Activated CD8-positive, alpha-beta memory T cell treated with anti-CD3 and anti-CD28 coated beads, Interleukin-2, amount 50 U/mL, for 48 hours (primary cell): Measurements from ENCODE around the gene SCN9A.
"Not testable (repeated sequence)": the region's sequence is repeated elsewhere in the genome, so short reads cannot be mapped to it uniquely, and the experiment has no call there.

Experiments
- DNase-seq: peaks from one replicate; pipeline ENCODE4 v3.0.0-alpha.2; 2020

SCN9A gene

GRCh38 chr2:166332106-166332505 lies 43.6 kb downstream of the SCN9A start:
- DNase-seq: no peak

GRCh38 chr2:166331468-166331867 lies 44.3 kb downstream of the SCN9A start:
- DNase-seq: no peak

- no peak for DNase-seq
Measured at GRCh38 chr2:166329465-166329864, 46.3 kb downstream of the SCN9A start.

- DNase-seq: no peak
Measured at GRCh38 chr2:166328147-166328546, 47.6 kb downstream of the SCN9A start.

- DNase-seq: no peak
Measured at GRCh38 chr2:166321076-166321475, 54.7 kb downstream of the SCN9A start.

GRCh38 chr2:166314022-166314759 lies 61.6 kb downstream of the SCN9A start:
- no peak for DNase-seq

GRCh38 chr2:166312863-166313262 lies 62.9 kb downstream of the SCN9A start:
- not testable (repeated sequence) for DNase-seq

GRCh38 chr2:166307326-166307725 lies 68.4 kb downstream of the SCN9A start:
- DNase-seq: no peak

- DNase-seq: no peak
Measured at GRCh38 chr2:166304656-166305055, 71.1 kb downstream of the SCN9A start.

- no peak for DNase-seq
Measured at GRCh38 chr2:166302036-166302435, 73.7 kb downstream of the SCN9A start.

GRCh38 chr2:166297951-166298350 lies 77.8 kb downstream of the SCN9A start:
- DNase-seq: no peak

GRCh38 chr2:166293984-166294383 lies 81.8 kb downstream of the SCN9A start:
- DNase-seq: no peak

- no peak for DNase-seq
Measured at GRCh38 chr2:166285215-166285614, 90.5 kb downstream of the SCN9A start.

- no peak for DNase-seq
Measured at GRCh38 chr2:166284359-166284758, 91.4 kb downstream of the SCN9A start.

- DNase-seq: no peak
Measured at GRCh38 chr2:166282154-166282553, 93.6 kb downstream of the SCN9A start.

- DNase-seq: no peak
Measured at GRCh38 chr2:166278856-166279255, 96.9 kb downstream of the SCN9A start.

- DNase-seq: no peak
Measured at GRCh38 chr2:166270376-166270775, 105.4 kb downstream of the SCN9A start.

GRCh38 chr2:166269322-166269721 lies 106.4 kb downstream of the SCN9A start:
- no peak for DNase-seq

GRCh38 chr2:166257859-166258258 lies 117.9 kb downstream of the SCN9A start:
- no peak for DNase-seq

GRCh38 chr2:166256896-166257295 lies 118.8 kb downstream of the SCN9A start:
- no peak for DNase-seq

GRCh38 chr2:166249318-166249717 lies 126.4 kb downstream of the SCN9A start:
- no peak for DNase-seq

- DNase-seq: no peak
Measured at GRCh38 chr2:166246901-166247300, 128.8 kb downstream of the SCN9A start.

GRCh38 chr2:166242309-166242708 lies 133.4 kb downstream of the SCN9A start:
- DNase-seq: no peak

GRCh38 chr2:166240387-166241313 lies 135.1 kb downstream of the SCN9A start:
- no peak for DNase-seq
